Activated CD8-positive, alpha-beta T cell treated with anti-CD3 and anti-CD28 coated beads for 36 hours (primary cell): ENCODE data around the gene RAB11FIP4. TPM values are rescaled to one million over a fixed set of nuclear protein-coding genes. Genes with fewer than 3 reads are reported as not detected.

Experiments
- ATAC-seq: fragments of 200-7000 bp; cut with Tn5 transposase; one replicate; pipeline ENCODE4 v1.10.0; 2021; ENCODE audit warnings: mild to moderate bottlenecking, moderate library complexity
- CTCF ChIA-PET: fragments of 350-600 bp; sonication (Branson Sonifier 250); formaldehyde crosslinking; loops from one replicate; lab custom pipeline; 2021; ENCODE audit warnings: antibody characterized with exemption; lab: Charles Lee
- POLR2A ChIA-PET: fragments of 350-600 bp; sonication (Branson Sonifier 250); formaldehyde crosslinking; loops from one replicate; lab custom pipeline; 2021; ENCODE audit warnings: antibody characterized with exemption; lab: Charles Lee
- DNase-seq: peaks from one replicate; pipeline ENCODE4 v3.0.0-alpha.2; 2020
- H3K27ac Mint-ChIP-seq: one replicate; pipeline ENCODE4 v1.8.0; 2021; ENCODE audit warnings: mild to moderate bottlenecking, mixed read lengths
- H3K27me3 Mint-ChIP-seq: one replicate; pipeline ENCODE4 v1.8.0; 2021; ENCODE audit warnings: mixed read lengths
- H3K36me3 Mint-ChIP-seq: one replicate; pipeline ENCODE4 v1.8.0; 2021; ENCODE audit warnings: low read depth, mixed read lengths
- H3K4me1 Mint-ChIP-seq: one replicate; pipeline ENCODE4 v1.8.0; 2021; ENCODE audit warnings: low read depth, mixed read lengths
- H3K4me3 Mint-ChIP-seq: one replicate; pipeline ENCODE4 v1.8.0; 2021; ENCODE audit warnings: mild to moderate bottlenecking, moderate library complexity, mixed read lengths
- H3K9me3 Mint-ChIP-seq: one replicate; pipeline ENCODE4 v1.8.0; 2021; ENCODE audit warnings: mixed read lengths
- intact Hi-C: fragments of 100-400 bp; cut with micrococcal nuclease; formaldehyde crosslinking; loops from one replicate; pipeline ENCODE4 v1.10.0; 2022
- total RNA-seq, 2 experiments: library from RNA; stranded (reverse); gene quantifications; one replicate each; pipeline ENCODE4 v1.2.3, GENCODE V29; 2021
- TF ChIP-seq, protein P1 (sequence below): fragments of 200-600 bp; IDR thresholded peaks from one replicate; pipeline ENCODE4 v1.8.0; 2022; ENCODE audit warnings: antibody characterized with exemption, mild to moderate bottlenecking

RAB11FIP4 gene
- total RNA-seq, 2 experiments from 2014 or later, result 38.2 to 39.1 TPM

DNA sequence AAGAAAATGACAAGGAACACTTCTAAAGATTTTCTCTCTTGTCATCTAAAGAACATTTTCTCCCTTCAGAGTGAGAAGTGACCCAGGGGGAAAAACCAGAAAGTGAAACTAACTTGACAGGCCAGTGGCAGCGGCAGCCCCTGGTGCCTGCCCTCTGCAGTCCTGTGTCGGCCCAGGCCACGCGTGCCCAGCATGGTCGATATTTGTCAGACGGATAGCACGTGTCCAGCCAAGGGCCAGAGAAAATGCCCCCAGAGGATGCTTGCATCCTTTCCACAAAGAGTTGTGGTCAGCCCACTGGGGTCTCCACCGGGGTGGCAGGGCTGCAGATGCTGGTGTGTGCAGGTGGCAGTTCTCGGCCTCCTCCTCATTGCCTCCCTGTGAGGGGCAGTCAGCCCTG lies 176.6 kb downstream of the RAB11FIP4 start:
- TF ChIP-seq, protein P1, sequence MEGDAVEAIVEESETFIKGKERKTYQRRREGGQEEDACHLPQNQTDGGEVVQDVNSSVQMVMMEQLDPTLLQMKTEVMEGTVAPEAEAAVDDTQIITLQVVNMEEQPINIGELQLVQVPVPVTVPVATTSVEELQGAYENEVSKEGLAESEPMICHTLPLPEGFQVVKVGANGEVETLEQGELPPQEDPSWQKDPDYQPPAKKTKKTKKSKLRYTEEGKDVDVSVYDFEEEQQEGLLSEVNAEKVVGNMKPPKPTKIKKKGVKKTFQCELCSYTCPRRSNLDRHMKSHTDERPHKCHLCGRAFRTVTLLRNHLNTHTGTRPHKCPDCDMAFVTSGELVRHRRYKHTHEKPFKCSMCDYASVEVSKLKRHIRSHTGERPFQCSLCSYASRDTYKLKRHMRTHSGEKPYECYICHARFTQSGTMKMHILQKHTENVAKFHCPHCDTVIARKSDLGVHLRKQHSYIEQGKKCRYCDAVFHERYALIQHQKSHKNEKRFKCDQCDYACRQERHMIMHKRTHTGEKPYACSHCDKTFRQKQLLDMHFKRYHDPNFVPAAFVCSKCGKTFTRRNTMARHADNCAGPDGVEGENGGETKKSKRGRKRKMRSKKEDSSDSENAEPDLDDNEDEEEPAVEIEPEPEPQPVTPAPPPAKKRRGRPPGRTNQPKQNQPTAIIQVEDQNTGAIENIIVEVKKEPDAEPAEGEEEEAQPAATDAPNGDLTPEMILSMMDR, result no peak
- H3K4me1 Mint-ChIP-seq, result no peaks in the 10 kb centered on the region

DNA sequence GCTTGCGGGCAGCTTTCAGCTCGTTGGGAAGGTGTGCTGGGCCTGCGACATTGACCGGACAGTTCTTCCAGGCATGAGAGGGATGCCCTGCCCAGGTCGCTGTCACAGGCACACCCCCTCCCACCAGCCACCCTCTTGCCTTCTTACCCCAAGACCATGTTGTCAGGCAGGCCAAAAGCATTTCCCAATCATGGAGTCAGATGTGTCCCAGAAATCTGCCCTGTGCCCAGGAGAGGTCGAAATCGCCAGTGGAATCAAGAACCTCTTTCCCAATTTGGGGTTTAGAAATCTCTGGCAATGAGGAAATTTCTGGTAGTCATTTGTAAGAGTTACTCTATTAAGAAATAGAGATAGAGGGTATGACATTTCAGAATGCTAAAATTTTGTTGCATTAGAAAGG lies 177.1 kb downstream of the RAB11FIP4 start:
- no peaks in the 10 kb centered on the region for H3K27me3 Mint-ChIP-seq
- DNase-seq (no peak), ATAC-seq (no peak)
- no peaks in the 10 kb centered on the region for H3K36me3 Mint-ChIP-seq
- intact Hi-C loops, result no loop called here
- H3K4me1 Mint-ChIP-seq, result no peaks in the 10 kb centered on the region
- ChIA-PET CTCF (no interaction called here), POLR2A (no interaction called here)
- no peak overlapping the region for H3K27ac Mint-ChIP-seq
- TF ChIP-seq, protein P1, result no peak
- no peak overlapping the region for H3K4me3 Mint-ChIP-seq
- no peaks in the 10 kb centered on the region for H3K9me3 Mint-ChIP-seq

More for the DNA sequence above, 176.6 kb downstream of the RAB11FIP4 start:
- intact Hi-C loops, result no loop called here
- H3K4me3 Mint-ChIP-seq, result no peak overlapping the region
- no peaks in the 10 kb centered on the region for H3K9me3 Mint-ChIP-seq
- H3K27me3 Mint-ChIP-seq, result no peaks in the 10 kb centered on the region
- CTCF ChIA-PET, result no interaction called here
- H3K27ac Mint-ChIP-seq, result no peak overlapping the region
- DNase-seq, result no peak
- ATAC-seq, result no peak
- POLR2A ChIA-PET, result no interaction called here
- no peaks in the 10 kb centered on the region for H3K36me3 Mint-ChIP-seq

DNA sequence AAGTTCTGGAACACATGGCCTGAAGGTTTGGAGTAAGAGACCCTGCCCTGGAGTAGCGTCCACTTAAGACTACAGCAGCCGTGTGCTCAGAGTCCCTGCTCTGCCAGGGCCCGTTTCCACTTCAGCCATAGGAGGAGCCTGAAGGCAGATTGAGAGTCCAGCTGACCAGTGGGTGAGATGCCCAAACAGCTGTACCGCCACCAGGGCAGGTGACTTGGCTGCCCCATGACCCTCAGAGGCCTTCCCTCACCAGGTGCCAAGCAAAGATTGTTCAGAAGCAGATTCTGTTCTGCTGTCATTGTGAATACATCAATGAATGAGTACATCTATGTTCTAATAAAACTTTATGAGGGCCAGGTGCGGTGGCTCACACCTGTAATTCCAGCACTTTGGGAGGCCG lies 178.8 kb downstream of the RAB11FIP4 start:
- DNase-seq, result no peak
- ChIA-PET CTCF (no interaction called here), POLR2A (no interaction called here)
- Mint-ChIP-seq H3K9me3 (no peaks in the 10 kb centered on the region), H3K4me1 (no peaks in the 10 kb centered on the region), H3K27me3 (no peaks in the 10 kb centered on the region), H3K27ac (no peak overlapping the region), H3K36me3 (no peaks in the 10 kb centered on the region), H3K4me3 (no peak overlapping the region)
- TF ChIP-seq, protein P1, result no peak
- no peak for ATAC-seq
- intact Hi-C loops, result no loop called here

DNA sequence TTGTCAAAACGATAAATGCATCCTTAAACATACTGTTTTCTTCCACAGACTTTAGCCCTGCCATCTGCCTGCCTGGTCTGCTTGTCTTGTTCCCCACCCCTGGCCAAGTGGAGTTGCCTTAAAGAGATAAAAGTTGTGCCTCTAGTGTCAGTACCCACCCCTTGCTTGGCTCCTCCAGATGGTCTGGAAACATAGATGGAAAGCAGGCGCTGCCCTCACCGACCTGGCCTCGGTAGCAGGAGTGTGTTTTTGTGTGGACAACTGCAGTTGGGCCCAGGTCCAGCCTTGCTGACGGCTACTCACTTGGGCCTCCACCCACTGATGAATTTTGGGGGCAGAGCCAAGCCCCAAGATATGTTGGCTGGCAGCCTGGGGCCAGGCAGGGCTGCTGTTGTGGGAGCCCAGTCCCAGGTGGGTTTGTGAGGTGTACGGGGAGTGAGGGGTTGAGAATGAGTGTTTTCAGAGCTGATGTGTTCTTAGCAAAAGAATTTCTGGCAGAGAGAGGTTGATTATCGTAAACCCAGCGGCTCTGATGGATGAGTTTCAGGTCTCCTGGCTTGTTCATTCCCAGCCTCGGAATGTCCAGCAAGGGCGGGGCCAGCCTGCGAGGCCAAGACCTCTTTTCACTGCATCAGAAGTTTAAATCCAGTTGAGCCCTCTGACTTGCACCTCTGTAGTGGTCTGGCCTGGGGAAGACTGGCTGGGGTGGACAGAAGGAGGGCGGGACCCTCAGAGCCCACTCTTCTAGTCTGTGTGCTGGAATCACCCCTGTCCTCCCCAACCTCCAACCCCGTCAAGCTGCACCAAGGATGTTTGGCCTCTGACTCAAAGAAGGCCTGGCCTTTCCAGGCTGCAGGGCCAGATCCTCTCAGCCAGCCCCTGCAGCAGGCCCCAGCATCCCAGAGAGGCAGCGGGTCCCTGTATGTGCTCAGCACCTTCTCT lies 179.7 kb downstream of the RAB11FIP4 start:
- Mint-ChIP-seq H3K27me3 (no peaks in the 10 kb centered on the region), H3K9me3 (no peaks in the 10 kb centered on the region), H3K27ac (no peak overlapping the region), H3K4me3 (no peak overlapping the region), H3K4me1 (no peaks in the 10 kb centered on the region), H3K36me3 (no peaks in the 10 kb centered on the region)
- ChIA-PET CTCF (no interaction called here), POLR2A (no interaction called here)
- TF ChIP-seq, protein P1, result no peak
- DNase-seq (no peak), ATAC-seq (no peak)
- intact Hi-C loops, result no loop called here

DNA sequence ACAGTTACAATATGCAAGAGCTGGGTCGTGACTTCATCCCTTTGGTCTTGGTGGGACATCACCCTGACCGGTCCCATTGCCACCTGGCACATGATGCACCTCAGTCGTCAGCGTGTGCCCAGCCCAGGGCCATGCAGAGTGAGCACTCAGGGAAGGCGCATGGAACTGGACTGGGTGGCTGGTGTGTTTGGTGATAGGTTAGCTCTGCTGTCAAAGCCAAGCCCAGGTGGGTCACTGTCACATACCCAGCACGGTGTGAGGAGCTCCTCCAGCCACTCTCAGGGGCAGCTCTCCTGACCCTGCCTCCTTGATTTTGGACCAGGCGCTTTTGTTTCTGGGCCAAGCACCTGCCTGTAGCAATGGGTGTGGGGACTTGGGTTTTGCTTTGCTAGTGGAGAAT lies 180.9 kb downstream of the RAB11FIP4 start:
- H3K36me3 Mint-ChIP-seq, result no peaks in the 10 kb centered on the region
- POLR2A ChIA-PET, result no interaction called here
- no peak for DNase-seq
- no peak overlapping the region for H3K4me3 Mint-ChIP-seq
- TF ChIP-seq, protein P1, result no peak
- no peak overlapping the region for H3K27ac Mint-ChIP-seq
- ATAC-seq, result no peak
- intact Hi-C loops, result no loop called here
- H3K9me3 Mint-ChIP-seq, result no peaks in the 10 kb centered on the region
- CTCF ChIA-PET, result no interaction called here
- H3K4me1 Mint-ChIP-seq, result no peaks in the 10 kb centered on the region
- H3K27me3 Mint-ChIP-seq, result no peaks in the 10 kb centered on the region
